ENCODE results near the gene BAZ2B.

BAZ2B gene

DNA sequence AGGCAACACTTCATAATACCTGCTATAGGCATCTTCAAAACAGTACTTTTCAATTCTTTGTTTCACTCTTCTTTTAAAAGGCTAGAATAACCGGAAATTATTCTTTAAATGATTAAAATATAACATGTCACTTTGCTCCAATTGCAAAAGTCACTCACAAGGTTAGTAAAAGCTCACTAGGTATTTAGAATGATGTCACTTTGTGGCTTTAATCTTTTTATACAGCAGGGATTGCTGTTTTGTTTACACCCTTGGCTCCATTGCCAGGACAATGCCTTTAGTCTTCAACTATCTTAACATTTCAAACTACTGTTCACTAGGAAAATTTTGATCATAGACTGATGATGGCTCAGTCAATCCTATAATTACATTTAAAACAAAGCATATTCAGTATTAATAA, 157.1 kb downstream of the BAZ2B start:
- no peak for DNase-seq (ENCODE audit: low read depth)

DNA sequence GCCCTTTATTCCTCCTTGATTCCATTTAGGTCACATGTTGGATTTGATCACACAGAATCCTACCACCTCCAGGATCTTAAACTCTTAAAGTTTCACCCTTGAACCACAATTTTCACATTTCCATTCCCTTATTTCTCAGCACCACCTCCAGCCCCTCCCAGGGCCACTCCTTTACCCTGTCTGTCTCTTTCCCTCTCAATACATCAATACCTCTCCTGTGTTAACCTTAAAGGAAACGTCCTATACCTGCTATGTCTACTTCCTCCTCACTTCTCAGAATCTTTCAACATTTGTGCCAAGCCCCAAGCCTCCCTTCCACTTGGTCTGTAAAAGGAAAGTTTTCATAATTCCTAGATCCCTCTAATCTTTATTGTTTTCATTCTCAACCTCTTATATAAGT, 158.8 kb downstream of the BAZ2B start:
- no peak for DNase-seq (ENCODE audit: low read depth)

DNA sequence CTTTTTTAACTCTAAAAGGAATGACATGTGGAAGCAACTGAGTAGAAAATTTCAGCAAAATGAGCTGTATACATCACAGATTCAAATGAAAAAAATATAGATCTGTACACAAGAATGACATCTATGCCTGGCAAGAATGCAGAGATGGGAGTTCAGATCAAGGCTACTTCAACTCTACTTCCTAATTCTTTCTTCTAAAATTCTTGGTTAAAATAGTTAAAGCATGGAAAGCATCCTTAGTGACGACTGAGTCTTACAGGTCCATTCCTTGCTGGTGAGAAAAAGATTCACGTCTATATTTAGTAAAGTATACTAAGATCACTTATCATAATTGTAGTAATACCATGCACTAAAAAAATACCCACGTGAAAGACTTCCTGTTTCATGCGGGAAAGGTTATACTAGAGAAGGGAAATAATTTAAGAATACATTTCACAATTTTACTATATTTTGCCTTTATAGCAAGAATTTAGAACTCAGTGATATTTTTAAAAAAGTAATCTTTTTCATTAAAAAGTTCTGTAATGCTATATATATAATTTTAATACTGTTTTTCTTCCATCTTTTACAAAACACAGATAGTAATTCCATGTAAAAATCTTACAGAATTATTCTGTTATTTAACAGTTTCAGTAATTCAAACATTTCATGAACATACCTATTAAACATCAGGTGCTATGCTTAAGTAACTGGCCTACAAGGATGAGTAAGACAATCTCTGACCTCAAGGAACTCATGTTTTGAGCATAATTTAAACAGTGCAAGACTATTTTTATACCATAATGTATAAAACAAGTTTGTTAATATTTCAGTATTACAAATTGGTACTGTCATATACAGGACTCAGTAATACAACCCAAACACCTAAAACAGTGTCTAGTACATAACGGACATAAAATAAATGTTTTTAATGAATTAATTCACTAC, 159.6 kb downstream of the BAZ2B start:
- no peak for DNase-seq (ENCODE audit: low read depth)

DNA sequence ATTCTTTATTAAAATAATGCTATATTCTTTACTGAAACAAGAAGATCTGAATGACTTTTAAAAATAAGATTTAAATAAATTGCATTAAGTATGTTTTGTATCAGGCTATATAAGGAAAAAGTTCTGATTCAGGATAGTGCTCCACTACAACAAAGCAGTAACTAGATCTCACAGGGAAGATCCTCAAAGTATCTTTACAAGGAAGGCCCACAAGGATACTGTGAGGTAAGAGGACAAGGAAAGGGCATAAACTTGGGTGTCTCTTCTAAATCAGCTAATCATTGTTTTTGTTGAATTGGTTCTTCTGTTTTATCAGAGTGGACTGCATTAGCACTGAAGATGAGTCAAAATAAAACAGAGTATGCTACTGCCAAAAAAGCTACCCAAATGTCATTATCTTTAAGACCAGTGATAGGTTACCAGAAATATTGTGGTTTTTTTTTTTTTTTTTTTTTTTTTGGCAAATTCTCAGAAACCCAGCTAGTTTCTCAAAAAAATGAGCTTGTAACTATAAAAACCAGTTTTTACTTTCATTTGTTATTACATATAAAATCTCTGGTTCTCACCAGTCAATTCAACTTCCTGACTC, 160.9 kb downstream of the BAZ2B start:
- no peak for DNase-seq (ENCODE audit: low read depth)

DNA sequence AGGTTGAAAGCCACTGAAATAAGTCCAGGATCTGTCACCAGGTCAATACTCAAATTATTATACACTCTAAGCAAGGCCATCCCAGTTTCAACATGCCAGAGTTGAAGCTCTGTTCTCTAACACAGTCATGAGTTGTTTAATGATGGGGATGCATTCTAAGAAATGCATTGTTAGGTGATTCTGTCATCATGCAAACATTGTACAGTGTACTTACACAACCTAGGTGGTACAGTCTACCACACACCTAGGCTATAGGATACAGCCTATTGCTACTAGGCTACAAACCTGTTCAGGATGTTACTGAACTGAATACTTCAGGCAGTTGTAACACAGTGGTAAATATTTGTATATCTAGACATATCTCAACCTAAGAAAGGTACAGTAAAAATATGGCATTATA, 162.2 kb downstream of the BAZ2B start:
- no peak for DNase-seq (ENCODE audit: low read depth)

DNA sequence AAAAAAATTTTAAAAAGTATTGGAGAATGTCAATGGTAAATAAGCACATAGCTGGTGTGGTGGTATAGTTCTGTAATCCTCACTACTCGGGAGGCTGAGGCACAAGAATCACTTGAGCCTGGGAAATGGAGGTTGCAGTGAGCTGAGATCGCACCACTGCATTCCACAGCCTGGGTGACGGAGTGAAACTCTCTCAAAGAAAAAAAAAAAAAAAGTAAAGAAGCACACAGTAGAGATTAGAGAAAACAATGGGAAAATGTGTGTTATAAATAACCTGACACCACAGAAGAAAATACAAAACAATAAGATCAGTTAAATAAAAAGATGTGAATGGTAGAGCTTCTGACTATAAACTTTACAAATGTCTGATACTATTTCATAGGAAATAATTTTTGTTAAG, 166.2 kb downstream of the BAZ2B start:
- no peak for DNase-seq (ENCODE audit: low read depth)

DNA sequence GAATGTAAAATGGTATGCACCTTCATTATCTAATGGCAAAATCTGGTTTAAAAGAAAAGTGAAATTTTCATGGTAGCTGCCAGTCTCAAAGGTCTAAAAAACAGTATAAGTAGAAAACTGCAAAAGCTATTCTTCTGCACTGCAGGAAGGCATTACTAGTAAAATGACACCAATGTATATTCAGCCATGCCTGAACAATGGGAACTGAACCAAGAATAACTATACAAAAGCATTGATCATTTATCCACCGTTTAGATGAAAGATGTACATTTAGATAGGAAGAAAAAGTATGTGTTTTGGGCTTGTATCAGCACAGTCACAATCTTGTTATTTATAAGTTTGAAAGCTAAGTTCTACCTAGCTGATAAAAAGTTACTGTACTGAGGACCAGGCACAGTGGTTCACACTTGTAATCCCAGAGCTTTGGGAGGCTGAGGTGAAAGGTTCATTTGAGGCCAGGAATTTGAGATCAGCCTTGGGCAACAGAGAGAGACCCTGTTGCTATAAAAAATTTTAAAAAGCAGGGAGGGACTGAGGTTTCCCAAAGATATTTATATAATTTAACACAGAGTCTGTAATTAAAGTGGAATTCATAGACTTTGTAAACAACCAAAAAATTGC, 166.7 kb downstream of the BAZ2B start:
- DNase-seq (ENCODE audit: low read depth) = no peak

DNA sequence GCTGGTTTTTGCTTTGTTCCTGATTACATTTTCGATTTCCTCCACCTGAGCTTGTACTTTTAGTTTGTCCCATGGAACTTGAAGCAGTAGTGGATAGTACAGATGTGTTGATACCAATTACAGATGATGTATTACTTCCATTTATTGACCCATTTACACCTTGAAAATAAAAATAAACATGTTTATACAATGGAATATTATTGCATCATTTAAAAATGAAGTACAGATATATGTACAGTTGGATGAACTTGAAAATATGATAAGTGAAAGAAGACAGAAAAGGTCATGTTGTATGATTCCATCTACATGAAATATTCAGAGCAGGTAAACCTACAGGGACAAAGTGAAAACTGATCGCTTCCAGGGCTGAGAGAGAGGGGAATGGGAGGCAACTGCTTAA, 169.5 kb downstream of the BAZ2B start:
- no peak for DNase-seq (ENCODE audit: low read depth)

DNA sequence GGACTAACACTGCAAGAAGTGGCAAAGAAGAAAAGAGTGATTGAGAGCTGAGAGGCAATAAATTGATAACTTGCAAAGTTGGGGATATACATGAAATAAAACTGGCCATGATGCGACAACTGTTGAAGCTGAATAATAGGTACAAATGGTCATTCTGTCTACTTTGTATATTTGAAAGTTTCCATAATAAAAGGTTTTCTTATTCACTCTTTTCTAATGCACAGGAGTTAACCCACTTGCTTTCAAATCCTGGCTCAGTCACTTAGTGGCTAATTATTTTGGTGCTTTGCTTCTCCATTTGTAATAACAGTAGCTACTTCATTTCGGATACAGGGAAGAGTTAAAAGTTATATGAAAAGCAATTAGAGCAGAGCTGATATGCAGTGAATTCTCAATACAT, 170.1 kb downstream of the BAZ2B start:
- no peak for DNase-seq (ENCODE audit: low read depth)

DNA sequence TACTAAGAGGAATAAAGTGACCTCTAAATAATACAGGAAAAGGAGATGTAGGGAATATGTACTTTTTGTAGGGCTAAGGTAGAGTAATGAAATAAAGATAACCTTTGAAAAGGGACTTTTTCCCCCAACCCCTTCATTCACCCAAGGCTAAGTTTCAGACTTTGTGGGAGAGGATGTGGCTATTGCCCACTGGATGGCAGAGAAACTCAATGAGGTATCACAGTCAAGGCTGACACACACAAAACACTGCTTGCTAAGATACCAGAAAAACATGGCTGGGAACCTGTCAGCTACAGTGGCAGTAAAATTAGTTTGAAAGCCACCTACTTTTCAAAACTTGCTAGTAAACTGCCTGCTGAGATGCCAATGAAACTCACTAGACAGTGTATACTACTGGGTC, 171.0 kb downstream of the BAZ2B start:
- no peak for DNase-seq (ENCODE audit: low read depth)

DNA sequence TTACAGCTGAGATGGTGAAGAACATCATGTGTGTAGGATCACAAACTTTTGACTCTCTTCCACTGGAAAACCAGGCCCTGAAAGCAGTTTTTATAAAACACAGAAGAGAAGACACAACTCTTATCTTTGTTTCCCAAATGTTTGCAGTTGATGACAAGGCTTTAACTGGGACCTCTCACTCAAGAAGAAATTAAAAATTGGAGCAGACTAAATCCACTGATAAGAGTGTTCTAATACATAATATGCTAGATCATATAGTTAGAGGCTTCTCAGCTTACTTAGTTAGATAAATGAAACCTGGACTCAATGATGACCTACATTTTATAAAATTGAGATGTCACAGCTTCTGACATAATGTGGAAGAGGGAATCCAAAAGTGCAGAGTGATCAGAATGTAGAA, 171.6 kb downstream of the BAZ2B start:
- no peak for DNase-seq (ENCODE audit: low read depth)

DNA sequence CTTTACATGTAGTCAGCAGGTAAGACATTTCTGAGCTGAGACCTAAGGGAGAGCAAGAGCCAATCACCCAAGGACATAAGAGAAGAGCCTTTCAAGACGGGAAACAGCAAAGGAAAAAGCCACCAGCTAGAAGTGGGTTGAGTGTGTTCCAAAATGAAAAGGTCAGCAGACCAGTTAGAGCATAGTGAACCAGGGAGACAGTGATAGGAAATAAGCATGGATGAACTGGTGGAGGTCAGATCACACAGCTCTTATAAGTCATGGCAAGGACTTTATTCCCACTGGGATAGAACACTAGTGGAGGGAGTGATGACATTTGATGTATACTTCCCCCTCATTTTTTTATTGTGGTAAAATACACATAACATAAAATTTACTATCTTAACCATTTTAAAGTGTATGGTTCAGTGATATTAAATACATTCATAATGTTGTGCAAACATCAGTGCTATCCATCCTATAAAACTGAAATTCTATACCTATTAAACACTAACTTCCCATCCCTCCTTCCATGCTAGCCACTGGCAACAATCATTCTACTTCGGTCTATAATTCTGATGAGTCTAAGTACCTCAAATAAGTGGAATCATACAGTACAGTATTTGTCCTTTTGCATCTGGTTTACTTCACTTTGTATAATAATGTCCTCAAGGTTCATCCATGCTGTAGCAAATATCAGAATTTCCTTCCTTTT, 174.0 kb downstream of the BAZ2B start:
- DNase-seq (ENCODE audit: low read depth) = no peak

DNA sequence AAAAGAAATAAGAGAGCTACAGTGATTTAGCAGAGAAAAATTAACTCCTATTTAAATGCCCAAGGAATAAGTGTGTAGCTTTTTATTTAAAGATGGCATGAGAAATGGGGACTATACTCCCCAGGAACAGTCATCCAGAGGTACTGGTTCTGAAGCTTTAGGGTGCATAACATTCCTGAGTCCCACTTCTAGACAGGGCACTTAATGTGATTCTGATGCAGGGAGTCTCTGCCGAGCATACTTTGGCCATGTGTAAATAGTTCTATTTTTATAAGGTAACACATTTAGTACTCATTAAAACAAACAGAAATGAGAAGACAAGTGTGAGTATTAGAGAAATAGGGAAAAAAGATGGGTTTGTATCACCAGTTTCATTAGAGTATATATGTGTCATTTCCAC, 175.2 kb downstream of the BAZ2B start:
- no peak for DNase-seq (ENCODE audit: low read depth)

DNA sequence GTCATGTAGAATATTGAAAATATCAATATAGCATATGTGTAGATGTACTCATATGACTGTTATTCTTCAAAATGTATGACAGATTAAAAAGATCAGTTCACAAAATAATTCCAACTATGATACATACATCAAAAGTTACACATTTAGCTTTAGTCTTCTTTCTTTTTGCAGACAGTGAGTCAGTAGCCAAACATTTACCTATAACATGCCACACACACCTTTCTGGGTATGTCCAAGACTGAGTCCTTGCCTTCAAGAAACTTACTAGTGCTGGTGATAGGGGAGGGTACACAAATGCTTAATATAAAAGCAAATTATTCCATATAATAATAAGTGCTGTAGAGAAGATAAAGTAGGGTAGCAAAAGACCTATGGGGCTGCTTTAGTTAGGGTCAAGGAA, 176.9 kb downstream of the BAZ2B start:
- no peak for DNase-seq (ENCODE audit: low read depth)

DNA sequence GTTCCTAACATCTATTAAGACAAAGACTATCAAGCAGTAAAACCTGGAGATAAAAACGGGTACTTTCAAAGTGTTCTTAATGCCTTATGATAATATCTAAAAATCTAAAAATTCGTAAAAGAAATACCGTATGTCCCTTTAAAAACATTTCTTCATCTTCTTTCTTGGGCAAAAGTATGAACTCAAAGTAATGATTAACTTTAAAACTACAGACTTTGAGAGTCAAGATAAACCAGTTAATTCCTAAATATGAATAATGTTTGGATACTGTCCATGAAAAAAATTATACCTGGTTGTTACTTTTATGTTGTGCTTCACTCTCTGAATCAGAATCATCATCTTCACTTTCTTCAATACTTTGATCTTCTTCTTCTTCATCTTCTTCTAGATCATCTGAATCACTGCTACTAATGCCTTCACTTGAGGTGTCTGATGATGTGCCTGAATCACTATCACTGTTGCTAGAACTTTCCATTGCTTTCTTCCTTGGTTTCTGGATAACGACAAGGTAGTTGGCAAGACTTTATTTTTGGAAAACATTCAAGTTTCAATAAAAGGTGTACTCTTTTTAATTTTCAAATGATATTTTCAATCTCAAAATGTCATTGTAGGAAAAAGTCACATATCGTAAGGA, 177.5 kb downstream of the BAZ2B start:
- DNase-seq (ENCODE audit: low read depth) = no peak

DNA sequence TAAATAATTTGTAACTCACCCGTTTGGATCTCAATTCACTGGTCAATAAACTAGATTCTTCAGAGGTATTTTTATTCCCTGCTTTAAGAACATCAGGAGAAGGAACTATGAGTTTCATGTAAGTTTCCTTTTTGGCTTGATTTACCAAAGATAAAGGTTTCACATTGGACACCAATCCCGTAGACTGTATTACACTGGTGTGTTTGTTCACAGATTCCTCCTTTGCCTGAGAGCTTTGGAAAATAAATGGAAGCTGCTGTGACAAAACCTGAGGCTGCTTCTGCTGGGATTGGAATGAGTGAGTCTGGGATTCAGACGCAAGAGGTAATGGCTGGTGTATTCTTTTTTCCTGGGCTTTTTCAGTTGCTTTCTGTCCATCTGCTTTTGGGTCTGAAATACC, 178.1 kb downstream of the BAZ2B start:
- DNase-seq (ENCODE audit: low read depth) = no peak

DNA sequence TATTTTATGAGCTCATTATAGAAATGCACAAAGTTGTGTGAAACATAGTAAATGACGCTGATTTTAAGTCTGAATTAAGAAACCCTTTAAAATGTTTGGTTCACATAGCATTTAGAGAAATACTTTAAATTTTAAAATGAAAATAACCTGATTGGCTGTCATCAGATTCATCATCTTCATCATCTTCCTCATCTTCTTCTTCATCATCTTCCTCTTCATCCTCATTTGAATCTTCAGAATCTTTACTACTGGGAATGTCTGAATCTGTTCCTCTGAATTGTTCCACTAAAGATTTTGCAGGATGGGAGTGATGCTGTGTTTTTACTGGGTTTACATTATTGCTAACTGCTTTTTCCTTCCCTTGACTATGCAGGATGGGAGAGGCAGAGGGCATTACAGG, 183.7 kb downstream of the BAZ2B start:
- DNase-seq (ENCODE audit: low read depth) = no peak

DNA sequence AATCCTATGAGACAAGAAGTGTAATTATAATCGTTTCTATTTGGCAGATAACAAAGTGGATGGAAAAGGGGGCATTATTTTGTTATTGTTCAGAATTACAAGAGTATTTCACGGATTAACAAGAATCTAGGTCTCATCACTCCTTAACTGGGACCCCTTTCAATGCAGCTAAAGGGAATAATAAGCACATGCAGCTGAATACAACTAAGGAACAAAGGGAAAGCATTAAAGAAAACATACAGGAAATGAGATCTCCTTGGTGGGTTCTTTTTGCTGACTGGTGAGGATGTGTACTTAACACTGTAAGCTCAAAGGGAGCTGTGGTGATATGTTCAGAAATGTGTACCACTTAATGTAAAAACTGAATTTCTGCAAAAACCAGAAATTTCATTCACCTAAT, 189.3 kb downstream of the BAZ2B start:
- no peak for DNase-seq (ENCODE audit: low read depth)

DNA sequence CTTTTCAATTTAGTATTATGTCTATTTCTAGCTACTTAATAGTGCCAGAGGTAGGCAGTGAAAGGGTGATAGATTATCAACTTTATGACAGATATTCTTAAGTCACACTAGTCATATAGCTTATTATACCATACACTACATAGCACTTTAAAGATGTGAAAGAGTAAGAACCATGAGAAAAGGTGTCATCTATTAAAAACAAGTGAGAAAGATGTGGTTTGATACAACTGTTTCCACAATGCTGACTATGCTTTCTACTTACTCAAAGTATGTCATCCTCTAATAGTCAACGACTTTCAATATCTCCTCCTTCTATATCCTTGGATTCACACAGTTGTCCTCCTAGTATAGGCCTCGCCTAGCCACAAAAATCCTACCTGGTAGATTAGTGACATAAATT, 196.9 kb downstream of the BAZ2B start:
- no peak for DNase-seq (ENCODE audit: low read depth)

DNA sequence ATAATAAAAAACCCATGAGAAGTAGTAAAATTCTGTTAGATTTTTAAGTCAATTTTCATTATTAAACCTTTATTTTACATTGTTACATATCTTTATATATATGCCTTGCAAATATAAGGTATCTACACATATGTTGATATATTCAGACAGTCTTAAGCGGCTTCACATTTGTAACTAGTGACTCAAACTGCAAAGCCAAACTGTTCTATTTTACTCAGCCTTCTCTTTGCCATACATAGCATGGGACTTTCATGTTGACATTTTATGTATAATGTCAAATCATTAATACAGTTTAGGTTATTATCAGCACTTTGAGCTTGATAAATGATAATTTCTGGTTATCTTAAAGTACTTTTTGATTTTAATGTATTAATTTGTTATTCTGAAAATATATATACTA, 204.9 kb downstream of the BAZ2B start:
- no peak for DNase-seq (ENCODE audit: low read depth)

DNA sequence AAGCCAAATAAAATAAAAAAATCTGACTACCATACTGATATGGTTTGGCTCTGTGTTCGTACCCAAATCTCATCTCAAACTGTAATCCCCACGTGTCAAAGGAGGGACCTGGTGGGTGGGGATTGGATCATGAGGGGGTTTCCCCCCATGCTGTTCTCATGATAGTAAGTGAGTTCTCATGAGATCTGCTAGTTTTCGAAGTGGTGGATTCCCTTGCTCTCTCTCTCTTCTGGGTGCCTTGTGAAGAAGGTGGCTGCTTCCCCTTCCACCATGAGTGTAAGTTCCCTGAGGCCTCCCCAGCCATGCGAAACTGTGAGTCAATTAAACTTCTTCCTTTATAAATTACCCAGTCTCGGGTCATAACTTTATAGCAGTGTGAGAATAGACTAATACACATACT, 206.1 kb downstream of the BAZ2B start:
- no peak for DNase-seq (ENCODE audit: low read depth)

DNA sequence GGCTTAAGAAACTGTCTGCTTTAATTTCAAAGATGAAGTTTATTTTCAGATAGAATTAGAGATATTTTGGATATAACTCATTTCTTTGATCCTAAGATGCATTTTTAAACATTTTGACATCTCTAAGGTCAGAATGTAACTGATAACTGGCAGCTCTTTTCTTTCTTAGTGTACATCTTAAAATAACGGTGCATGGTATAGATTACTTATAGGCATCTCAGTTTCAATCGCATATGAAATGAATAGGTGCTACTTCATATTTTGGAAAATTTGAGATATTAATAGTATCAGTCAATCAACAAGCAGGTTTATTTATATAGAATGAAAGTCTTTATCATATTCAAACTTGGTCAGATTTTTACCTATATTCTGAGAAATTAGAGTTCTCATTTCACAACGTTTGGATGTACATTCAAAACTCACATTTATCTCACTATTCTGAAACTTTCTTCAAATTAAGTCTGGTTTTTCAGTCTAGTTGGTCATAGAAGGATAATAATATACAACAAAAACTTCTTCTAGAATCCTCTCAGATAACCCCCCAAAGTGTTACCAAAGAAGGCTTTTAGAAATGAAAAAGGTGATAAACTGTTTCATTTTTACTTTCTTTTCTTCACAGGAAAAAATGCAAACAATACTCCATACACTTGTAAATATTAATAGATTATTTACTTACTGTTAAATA, 207.1 kb downstream of the BAZ2B start:
- DNase-seq (ENCODE audit: low read depth) = no peak

All from stimulated activated CD8-positive, alpha-beta memory T cell treated with anti-CD3 and anti-CD28 coated beads, Interleukin-7, amount 100 ng/mL, for 24 hours (primary cell).